Measurements from ENCODE around the gene C14orf180.

Gene C14orf180

GRCh38 chr14:104582005-104582404 is 2.4 kb downstream of the C14orf180 start:
- no peak for DNase-seq

GRCh38 chr14:104582662-104583061 is 3.1 kb downstream of the C14orf180 start:
- no peak for DNase-seq

DNA sequence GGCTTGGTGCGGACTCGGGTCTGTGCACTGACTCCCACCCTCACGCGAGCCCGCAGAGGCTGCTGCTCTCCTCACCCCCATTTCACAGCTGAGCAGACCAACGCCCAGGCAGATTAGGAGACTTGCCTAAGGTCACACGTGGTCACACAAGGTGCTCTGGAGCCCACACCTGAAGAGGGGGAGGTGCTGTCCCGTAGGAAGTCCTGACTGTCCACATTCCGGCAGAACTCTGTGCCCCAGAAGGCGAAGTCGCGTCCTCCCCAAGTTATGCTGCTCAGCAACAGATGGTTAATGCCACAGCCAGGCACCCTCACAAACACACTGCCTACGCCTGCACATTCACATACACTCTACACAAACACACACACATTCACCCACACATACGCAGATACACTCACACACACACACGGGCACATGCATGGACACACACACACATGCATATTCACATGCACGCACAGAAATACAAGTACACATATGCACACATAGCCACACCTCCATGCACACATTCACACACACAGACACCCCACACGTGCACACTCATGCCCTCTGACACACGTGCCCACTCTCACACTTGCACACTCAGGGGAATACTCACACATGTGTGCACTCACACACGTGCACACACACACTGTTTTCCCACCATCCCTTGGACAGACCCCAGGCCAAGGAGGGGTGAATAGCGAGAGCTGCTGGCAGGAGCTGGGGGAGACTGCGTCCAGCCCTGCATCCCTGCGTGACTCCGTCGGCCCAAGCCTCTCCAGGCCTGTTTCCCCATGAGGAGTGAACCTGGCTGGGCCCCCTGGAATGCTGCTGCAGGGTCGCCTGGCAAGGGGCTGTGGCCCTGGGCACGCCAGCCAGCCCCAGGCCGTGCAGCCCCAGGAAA is 4.1 kb downstream of the C14orf180 start:
- DNase-seq, result no peak

- DNase-seq, result peak; percentile 50
Observed at GRCh38 chr14:104584557-104584956, 5.0 kb downstream of the C14orf180 start.

- no peak for DNase-seq
Observed at GRCh38 chr14:104585966-104586697, 6.6 kb downstream of the C14orf180 start.

DNA sequence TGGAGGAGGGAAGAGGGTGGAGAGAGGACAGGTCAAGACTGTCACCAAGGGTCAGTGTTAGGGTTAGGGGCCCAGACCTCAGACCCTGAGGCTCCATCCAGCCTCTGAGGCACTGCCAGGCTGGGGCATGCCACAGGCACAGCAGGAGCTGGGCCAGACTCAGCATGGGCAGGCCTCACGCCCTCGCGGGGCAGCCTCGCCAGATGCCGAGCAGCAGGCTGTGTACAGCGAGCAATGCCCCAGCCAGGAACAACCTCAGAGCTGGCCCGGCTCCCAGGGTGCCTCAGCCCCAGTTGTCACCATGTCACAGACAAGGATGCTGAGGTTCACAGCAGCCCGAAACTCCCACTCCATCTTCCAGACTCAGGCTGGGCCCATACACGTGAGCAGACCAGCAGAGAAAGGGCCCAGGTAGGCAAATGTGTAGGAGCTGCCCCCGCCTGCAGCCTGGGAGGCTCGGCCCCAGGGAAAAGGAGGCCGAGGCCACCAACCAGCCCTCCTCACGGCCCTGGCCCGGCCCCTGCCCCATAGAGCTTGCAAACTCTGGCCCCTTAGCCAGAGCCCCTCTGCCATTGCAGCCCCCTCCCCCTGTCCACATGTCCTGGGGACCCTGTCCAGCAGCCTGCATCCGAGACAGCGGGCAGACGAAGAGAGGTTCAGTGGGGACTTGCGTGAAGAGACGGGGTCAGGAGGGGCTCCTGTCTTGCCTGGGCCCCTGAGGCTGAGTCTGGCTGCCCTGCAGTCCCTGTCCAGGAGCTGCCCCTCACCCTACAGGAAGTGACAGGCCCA is 7.5 kb downstream of the C14orf180 start:
- DNase-seq, result no peak

DNA sequence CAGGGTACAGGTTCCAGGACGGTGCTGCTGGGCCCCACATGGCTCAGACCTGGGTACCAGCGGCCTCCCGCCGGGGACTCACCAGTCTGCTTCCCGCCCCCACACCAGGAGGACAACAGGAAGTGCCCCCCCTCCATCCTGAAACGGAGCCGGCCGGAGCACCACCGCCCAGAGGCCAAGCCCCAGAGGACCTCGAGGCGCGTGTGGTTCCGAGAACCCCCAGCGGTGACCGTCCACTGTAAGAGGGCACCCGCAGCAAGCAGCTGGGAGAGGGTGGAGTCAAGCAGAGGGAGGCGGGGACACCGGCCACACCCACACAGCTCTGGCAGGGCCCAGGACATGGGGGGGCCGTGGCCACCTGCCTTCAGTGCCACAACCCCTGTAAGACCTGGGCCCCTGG is 8.1 kb downstream of the C14orf180 start:
- DNase-seq, result no peak

DNA sequence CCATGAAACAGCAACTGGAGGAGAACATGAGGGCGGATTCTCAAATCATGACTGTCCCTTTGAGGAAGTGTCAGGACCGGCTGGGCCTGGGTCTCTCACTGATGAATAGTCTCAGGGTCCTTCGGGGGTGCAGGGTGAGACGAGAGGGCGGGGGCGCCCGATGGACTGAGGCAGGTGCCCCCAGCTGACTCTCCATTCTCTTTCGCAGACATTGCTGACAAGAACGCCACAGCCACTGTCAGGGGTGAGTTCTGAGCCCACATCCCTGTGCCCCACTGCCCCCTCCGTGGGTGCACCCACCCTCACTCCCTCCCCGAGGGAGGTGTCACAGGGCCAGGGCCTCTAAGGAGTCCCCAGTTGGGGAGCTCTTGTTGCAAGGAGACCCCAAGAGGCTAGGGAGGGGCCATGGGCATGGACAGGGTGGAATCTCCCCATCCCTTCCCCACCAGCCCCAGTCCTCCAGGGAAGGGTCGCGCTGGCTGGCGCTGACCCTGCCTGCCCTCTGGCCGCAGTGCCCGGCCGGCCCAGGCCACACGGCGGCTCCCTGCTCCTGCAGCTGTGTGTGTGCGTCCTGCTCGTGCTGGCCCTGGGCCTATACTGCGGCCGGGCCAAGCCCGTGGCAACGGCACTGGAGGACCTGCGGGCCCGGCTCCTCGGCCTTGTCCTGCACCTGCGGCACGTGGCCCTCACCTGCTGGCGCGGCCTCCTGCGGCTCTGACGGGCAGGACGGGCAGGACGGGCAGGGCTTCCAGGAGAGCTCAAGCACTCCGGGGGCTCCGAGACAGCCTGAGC is 8.7 kb downstream of the C14orf180 start:
- DNase-seq, result no peak

GRCh38 chr14:104589338-104590195 is 10.0 kb downstream of the C14orf180 start:
- DNase-seq, result no peak

DNA sequence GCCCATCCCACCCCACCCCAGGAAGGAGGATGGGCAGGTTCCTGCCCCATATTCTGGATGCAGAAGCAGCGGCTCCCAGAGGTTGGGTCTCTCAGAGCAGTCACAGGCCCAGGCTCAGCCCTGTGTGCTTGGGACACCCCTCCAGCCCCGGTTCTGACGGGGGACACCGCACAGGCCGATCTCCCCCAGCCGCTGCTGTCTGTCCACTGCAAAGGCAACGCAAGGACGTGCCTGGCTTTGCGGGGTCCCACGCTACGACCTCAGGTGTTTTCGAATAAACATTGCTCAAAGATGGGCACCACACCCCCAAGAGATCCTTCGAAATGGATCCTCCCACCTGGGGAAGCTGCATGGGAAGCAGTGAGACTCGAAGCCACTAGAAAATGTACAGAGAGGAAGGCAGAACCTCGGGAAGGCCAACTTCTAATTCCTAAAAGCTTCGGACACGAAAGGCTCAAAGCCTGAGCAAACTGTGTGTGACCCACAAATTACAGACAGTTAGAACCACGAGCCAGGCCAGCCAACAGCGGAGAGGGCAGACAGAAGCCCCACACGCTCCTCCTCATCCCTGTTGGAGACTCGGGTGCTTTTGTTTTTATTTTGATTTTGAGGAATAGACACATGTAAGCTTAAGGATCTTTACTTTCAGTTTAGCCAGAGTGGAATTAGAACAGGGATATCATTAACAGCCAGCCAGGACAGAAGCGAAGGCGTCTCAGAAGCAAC is 10.8 kb downstream of the C14orf180 start:
- no peak for DNase-seq

GRCh38 chr14:104591031-104591430 is 11.5 kb downstream of the C14orf180 start:
- no peak for DNase-seq

- DNase-seq, result no peak
Observed at GRCh38 chr14:104591506-104592291, 12.1 kb downstream of the C14orf180 start.

DNA sequence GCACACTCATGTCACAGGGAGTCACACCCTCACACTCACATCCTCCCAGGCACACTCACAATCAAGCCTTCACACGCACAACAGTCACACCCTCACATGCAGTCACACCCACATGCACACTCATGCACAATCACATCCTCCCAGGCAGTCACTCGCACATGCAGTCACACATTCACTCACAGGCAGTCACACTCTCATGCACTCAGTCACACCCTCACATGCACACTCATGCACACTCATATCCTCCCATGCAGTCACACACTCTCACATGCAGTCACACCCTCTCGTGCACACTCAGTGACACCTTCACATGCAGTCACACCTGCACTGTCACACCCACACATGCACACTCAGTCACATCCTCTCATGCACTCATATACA is 12.7 kb downstream of the C14orf180 start:
- DNase-seq, result no peak

DNA sequence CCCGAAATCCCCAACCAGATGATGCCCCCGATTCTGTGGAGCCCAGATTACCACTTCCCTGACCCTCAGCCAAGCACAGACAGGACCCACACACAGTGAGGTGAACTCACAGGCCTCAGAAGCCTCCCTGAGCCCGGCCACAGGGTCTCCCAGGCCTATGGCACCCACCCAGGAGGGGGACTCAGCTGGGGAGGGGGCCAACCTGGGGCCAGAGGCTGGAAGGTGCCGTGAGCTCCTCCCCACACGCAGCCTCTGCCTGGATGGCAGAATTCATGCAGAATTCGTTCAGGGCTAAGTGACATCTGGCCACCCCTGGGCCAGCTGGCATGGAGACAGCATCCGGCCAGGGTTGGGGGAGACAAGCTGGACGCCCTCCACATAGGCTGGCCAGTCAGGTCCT is 13.2 kb downstream of the C14orf180 start:
- no peak for DNase-seq

DNA sequence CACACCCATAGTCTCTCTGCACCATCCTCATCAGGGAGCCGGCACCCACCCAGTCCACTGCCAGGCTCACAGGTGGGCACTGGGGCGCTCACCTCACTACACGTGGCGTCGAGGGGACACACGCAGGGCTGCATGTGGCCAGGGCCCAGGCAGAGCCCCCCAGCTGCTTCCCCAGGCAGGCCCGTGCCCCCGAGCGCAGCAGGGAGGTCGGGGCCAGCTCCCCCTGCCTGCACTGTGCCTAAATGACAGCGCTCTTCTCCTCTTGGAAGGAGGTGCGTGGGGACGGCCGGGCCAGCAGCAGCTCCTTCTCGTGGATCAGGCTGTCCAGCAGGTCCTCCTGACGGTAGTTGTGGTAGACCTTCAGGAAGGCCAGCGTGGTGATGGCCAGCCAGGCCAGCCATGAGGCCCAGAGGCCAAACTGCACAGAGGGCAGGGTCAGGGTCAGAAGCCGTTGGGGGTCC is 13.7 kb downstream of the C14orf180 start:
- DNase-seq, result no peak

DNA sequence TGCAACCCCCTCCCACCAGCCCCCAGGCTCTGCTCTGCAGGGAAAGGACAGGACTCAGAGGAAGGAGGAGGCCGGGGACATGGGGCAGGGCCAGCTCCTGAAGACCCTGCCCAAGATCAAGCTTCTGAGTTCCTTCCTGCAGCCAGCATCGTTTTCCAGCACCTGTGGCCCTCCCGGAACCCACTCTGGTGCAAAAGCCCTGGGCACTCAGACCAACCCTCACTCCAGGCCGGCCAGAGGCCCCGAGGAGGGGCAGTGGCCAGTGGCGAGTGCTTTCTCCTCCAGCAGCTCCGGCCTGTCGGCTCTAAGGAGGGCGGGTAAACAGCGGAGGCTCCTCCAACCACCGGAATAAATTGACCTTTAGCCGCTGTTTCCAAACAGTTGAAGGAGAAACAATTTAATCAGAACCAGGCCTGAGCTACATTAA is 14.2 kb downstream of the C14orf180 start:
- DNase-seq, result no peak

DNA sequence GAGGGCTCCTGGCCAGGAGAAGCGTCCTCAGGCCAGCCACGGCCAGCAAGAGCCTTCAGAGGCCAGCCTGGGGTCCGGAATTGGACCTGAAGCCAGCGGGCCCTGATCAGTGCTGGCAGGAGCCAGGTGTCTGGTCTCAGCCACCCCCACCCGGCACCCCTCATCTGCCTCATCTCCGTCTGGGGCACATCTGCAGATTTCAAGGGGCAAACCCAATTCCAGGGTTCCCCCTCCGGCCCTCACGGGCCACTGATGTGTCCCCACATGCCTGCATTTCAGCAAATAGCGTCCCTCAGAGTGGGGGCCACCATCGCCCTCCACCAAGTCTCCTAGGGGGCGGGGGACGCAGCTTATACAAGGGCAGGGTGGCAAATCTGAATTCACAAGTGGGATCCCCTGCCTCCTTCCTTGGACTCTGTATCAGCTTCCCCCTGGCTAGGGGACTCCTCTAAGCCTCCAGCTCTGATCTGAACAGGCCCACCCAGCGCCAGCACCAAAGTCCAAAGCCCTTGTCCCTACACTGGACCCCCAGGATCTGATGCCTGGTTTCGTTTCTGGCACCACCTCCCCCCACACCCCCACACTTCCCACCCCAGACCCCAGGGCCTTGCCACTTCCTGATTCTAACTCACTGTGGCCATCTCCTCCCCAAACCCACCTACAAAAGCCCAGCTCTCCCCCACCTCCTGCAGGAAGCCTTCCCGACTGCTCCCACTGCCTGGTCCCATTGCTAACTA is 14.9 kb downstream of the C14orf180 start:
- DNase-seq, result no peak

DNA sequence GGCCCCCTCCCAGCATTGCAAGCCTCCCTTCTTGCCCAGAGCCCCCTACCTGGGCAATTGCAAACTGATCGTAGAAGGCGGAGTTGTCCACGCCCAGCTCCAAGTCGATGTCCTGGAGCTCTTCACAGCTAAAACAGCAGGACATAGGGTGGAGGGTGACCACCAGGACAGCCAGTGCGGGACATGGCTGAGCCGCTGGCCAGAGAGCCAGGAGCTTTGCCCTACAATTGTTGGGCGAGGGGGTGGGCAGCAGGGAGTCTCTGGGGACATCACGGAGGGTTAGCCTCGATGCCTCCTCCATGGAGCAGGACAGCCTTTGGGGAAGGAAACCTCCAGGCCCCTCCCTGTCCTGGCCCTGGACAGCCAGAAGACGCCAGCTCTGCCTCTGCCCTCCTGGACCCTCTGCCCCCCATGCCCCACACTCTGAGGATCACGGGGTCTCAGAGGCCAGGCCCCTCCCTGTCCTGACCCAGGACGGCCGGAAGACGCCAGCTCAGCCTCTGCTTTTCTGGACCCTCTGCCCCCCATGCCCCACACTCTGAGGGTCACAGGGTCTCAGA is 15.6 kb downstream of the C14orf180 start:
- DNase-seq, result no peak
